DMS53 (cell line): Measurements from ENCODE around the gene AATF.
"Not testable (repeated sequence)": the region's sequence is repeated elsewhere in the genome, so short reads cannot be mapped to it uniquely, and the experiment has no call there.

Experiments used
- DNase-seq: peaks from one replicate; lab custom pipeline; 2025; lab: John Stamatoyannopoulos, UW

Gene AATF

DNA sequence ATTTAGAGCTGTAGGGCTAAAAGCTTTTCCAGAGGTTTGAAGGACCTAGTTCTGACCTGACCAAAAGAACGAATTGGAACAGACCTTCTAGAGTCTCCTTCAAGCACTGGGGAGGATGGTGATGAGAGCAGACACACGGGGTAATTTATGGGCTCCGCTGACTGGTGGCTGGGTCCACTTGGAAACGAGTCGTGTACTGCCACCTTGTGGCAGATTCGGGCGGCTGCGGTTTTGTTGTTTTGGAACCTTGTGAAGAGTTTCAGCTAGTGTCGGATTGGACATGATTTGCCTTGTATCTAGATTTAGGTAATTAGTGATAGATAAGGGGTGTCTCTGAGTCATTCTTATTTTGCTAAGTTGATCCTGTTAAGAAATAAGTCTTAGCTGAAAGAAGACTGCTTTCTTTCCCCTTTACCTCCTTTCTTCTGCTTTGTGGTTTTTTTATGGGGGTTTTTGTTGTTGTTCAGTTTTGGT is 98.9 kb downstream of the AATF start:
- DNase-seq = peak; percentile 84

GRCh38 chr17:37048811-37049210 is 100.1 kb downstream of the AATF start:
- no peak for DNase-seq

GRCh38 chr17:37050920-37051319 is 102.2 kb downstream of the AATF start:
- DNase-seq = no peak

GRCh38 chr17:37051381-37051780 is 102.6 kb downstream of the AATF start:
- DNase-seq = no peak

DNA sequence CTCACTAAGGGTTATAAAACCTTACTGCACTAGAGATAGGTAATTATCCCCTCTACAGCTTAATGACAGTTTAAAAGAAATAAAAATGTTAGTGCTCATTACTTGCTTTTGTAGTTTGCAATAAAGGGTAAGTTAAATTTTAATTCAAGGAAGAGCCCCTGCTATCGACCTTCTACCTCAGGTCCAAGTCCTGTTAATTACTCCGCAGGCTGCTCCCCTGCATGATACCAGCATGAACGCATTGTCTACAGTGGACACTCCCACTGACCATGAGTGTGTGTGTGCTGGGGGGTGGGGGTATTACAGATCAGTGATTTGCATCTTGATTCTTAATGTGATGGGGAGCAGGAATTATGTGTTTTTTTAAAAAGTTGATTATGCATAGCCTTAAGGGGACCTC is 103.1 kb downstream of the AATF start:
- DNase-seq = no peak

GRCh38 chr17:37052450-37052849 is 103.7 kb downstream of the AATF start:
- no peak for DNase-seq

- DNase-seq = no peak
Measured at GRCh38 chr17:37054894-37055293, 106.1 kb downstream of the AATF start.

DNA sequence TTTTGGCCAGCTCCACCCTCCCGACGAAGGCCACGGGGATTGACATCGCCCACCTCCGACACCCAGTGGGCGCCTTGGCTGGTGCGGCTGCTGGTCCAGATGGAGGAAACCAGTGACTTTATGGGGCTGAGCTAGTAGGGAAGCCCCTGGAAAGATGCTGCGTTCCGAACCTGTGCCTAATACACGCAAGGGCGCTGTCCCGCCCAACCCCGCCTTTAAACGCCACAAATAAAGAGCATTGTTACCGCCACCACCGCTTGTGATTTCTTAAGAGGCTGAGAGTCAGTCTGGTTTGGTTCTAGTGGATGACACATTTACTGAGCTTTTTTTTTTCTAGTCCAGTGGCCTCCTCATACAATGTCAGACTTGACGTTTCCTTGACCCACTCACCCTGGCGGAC is 107.9 kb downstream of the AATF start:
- DNase-seq = no peak

GRCh38 chr17:37059493-37059892 is 110.7 kb downstream of the AATF start:
- no peak for DNase-seq

DNA sequence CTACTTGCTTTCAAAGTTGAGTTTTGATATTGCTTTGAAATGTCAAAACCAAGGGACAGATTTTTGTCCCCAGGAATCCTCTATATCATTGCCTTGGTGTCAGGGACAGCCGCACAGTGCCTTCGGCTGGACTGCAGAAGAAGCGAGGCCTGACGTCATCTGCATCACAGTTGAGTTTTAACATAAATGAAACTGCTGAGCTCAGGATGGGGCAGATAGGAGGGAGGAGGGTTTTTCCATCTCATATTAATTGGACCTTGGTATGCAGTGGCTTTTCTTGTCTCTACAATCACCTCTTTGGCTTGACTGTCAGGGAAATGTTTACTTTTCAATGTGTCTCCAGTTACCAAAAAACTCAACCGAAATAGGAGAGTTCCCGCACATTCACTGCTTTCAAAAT is 111.3 kb downstream of the AATF start:
- no peak for DNase-seq

DNA sequence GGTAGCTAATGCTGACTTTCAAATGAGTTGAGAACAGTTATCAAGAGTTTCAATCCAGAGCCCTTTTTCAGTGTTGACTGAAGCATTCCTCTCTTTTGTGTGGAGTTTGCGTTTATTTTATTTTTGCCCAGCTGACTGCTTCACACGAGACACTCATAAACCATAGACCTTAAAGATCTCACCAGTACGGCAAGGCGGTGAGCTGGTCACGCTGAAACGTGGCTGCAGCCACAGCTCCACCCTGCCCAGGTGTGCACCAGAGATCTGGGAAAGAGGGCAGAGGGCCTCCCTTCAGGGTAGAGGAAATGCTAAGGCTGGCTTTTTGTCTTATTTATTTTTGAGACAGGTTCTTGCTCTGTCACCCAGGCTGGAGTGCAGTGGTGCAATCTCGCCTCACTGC is 112.2 kb downstream of the AATF start:
- no peak for DNase-seq

GRCh38 chr17:37062021-37062420 is 113.3 kb downstream of the AATF start:
- no peak for DNase-seq

GRCh38 chr17:37064206-37064605 is 115.5 kb downstream of the AATF start:
- peak; percentile 60 for DNase-seq

GRCh38 chr17:37064956-37065355 is 116.2 kb downstream of the AATF start:
- no peak for DNase-seq

- no peak for DNase-seq
Measured at GRCh38 chr17:37065486-37066321, 117.0 kb downstream of the AATF start.

DNA sequence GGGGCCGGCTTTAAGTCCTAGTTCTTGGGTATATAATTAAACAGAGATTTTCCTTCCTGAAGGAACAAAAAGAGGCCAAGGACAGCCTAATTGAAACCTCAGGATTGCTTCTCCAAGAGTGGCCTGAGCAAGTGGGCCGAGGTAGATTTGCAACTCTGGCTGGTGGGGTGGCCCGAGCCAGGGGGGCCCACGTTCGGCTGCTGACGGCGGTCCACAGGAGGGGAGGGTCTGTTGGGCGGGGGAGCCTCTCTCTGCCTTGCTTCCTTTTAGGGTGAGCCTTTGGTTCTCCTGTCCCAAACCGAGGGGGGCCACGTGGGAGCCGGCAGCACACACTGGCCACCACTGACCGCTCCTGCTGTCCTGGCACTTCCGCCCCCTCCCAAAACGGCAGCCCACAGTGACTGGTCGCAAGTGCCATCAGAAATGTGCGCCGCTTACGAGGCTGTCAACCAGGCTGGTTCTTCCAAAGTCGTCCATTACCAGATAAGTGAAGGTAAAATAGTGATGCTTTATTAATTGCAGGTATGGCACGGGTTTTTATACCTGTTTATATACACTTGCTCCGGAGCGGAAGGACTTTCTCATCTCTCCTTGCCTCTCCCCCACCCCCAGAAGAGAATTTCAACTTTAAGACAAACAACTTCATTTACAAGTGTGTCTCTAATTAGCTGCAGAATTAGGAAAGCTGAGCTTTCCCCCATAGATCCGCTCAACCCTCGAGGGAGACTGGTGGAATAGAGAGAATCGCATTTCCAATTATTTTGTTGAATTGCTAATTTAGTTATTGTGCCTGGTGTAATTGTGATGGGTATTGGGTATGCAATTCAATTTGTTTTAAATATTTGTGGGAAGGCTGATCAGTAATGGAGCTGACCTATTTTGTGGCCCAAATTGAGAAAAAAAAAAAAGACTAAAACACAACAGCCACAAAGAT is 117.8 kb downstream of the AATF start:
- DNase-seq = no peak

GRCh38 chr17:37067555-37068111 is 118.9 kb downstream of the AATF start:
- peak; percentile 84 for DNase-seq

GRCh38 chr17:37068266-37068665 is 119.5 kb downstream of the AATF start:
- peak; percentile 50 for DNase-seq

GRCh38 chr17:37069087-37069486 is 120.3 kb downstream of the AATF start:
- DNase-seq = no peak

GRCh38 chr17:37073464-37073863 is 124.7 kb downstream of the AATF start:
- not testable (repeated sequence) for DNase-seq

DNA sequence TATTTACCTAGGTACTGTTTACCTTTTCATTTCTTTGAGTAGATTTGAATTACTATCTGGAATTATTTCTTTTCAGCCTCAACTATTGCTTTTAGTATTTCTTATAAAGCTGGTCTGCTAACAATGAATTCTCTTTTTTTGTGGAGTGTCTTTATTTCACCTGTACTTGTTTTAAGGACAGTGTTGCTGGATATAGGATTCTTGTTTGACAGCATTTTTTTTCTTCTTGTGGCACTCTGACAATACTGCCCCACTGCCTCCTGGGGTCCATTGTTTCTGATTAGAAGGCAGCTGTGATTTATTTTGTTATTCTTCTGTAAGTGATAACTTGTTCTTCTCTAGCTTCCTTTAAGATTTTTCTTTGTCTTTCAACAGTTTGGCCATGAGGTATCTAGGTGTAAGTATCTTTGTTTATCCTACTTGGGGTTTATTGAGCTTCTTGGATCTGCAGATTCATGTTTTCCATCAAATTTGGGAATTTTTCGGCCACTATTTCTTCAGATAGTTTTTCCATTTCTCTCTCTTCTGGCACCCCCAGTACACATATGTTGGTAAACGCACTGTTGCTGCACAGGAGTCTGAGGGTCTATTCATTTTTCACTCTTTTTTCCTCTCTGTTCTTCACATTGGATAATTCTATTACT is 130.4 kb downstream of the AATF start:
- no peak for DNase-seq

DNA sequence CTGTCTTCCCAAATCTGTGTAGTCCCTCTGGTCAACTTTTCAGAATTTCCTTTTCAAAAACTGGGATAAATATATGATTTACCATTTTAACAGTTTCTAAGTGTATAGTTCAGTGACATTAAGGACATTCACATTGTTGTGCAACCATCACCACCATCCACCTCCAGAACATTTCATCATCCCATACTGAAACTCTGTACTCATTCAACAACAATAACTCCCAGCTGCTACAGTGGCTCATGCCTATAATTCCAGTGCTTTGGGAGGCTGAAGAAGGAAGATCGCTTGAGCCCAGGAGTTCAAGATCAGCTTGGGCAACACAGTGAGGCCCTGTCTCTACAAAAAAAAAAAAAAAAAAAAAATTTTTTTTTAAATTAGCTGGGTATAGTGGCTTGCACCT is 131.0 kb downstream of the AATF start:
- no peak for DNase-seq
